Lower leg skin (tissue), 4 donors: Measurements from ENCODE around the gene SLC38A10. TPM values are rescaled to one million over a fixed set of nuclear protein-coding genes. Genes with fewer than 3 reads are reported as not detected.

Experiments
- DNase-seq, 2 donors: peaks; one replicate each; pipeline ENCODE4 v3.0.0-alpha.2; 2019; ENCODE audit warnings: low spot score in 2 of 2
- H3K4me3 ChIP-seq: fragments of 200-600 bp; sonication (generic); 2 replicates; pipeline ENCODE4 v1.5.1; 2017; ENCODE audit warnings: mild to moderate bottlenecking, low read depth; ENCODE audit not compliant: poor library complexity, severe bottlenecking
- CTCF ChIP-seq, 3 donors: fragments of 450-650 bp; IDR thresholded peaks; one replicate each; pipeline ENCODE4 v1.5.1; 2016; ENCODE audit warnings: antibody characterized with exemption in 3 of 3, mild to moderate bottlenecking in 3 of 3, moderate library complexity in 2 of 3
- POLR2A ChIP-seq, 2 donors: fragments of 450-650 bp; IDR thresholded peaks; one replicate each; pipeline ENCODE4 v1.6.1; 2016 to 2017; ENCODE audit warnings: antibody characterized with exemption in 2 of 2, mild to moderate bottlenecking in 1 of 2, moderate library complexity in 1 of 2
- WGBS, 2 donors: methylation state at CpG; one replicate each; pipeline ENCODE4 v1.1.5; 2018; 5-methylcytosine and 5-hydroxymethylcytosine counted together
- intact Hi-C: fragments of 100-400 bp; cut with DNase I; formaldehyde crosslinking; loops from one replicate; pipeline ENCODE4 v1.15.0; 2023; ENCODE audit warnings: low total_unique reads
- total RNA-seq, 4 donors: library from RNA; depleted of rRNA; stranded (reverse); fragments of >200 nt; gene quantifications; one replicate each; pipeline ENCODE4 v1.1.0, GENCODE V29; 2016

SLC38A10 gene
- total RNA-seq, 4 donors from 2014 or later: 47.5 to 100 (median 73.3) TPM

- H3K4me3 ChIP-seq: no peak overlapping the region
- DNase-seq: no peak
- TF ChIP-seq CTCF (IDR thresholded peaks at IDR 0.05) (no peak), POLR2A (IDR thresholded peaks at IDR 0.05) (no peak)
- intact Hi-C loops: loop anchor here (10.0 kb wide), 1 partner anchor 348 kb away; no protein-coding TSS in a partner anchor
- 82 to 85% methylated on average over 12 of the region's 12 CpGs for WGBS, 2 donors
These were observed 38.5 kb downstream of the SLC38A10 start for GRCh38 chr17:81256616-81257015.

- no peak overlapping the region for H3K4me3 ChIP-seq
- TF ChIP-seq POLR2A (IDR thresholded peaks at IDR 0.05): no peak
- TF ChIP-seq CTCF (IDR thresholded peaks at IDR 0.05): no peak
- intact Hi-C loops: loop anchor here (10.0 kb wide), 1 partner anchor 350 kb away; no protein-coding TSS in a partner anchor
- 11 to 18% methylated on average over 29 to 30 of the region's 35 CpGs for WGBS, 2 donors
- peak; percentile 68 to 94 for DNase-seq
These were observed 40.0 kb downstream of the SLC38A10 start for GRCh38 chr17:81254955-81255717.

GRCh38 chr17:81253358-81254131 is 41.6 kb downstream of the SLC38A10 start:
- H3K4me3 ChIP-seq: no peak overlapping the region
- peak in 1 of 3 donors; percentile 95 for TF ChIP-seq CTCF (IDR thresholded peaks at IDR 0.05)
- TF ChIP-seq POLR2A (IDR thresholded peaks at IDR 0.05): no peak
- no peak for DNase-seq
- intact Hi-C loops: loop anchor here (2.0 to 10.0 kb wide), 2 partner anchors 231 to 351 kb away; no protein-coding TSS in a partner anchor
- WGBS, 2 donors: 59 to 62% methylated on average over 19 of the region's 19 CpGs

GRCh38 chr17:81252987-81253329 is 42.1 kb downstream of the SLC38A10 start:
- H3K4me3 ChIP-seq: no peak overlapping the region
- no peak for DNase-seq
- TF ChIP-seq CTCF (IDR thresholded peaks at IDR 0.05) (no peak), POLR2A (IDR thresholded peaks at IDR 0.05) (no peak)
- intact Hi-C loops: loop anchor here (2.0 to 10.0 kb wide), 2 partner anchors 232 to 352 kb away; no protein-coding TSS in a partner anchor
- 60 to 69% methylated on average over 15 of the region's 15 CpGs for WGBS, 2 donors

- no peak for TF ChIP-seq POLR2A (IDR thresholded peaks at IDR 0.05)
- TF ChIP-seq CTCF (IDR thresholded peaks at IDR 0.05): no peak
- intact Hi-C loops: loop anchor here (2.0 to 10.0 kb wide), 2 partner anchors 232 to 352 kb away; no protein-coding TSS in a partner anchor
- no peak for DNase-seq
- H3K4me3 ChIP-seq: no peak overlapping the region
- WGBS, 2 donors: 72 to 80% methylated on average over 15 of the region's 15 CpGs
These were observed 42.7 kb downstream of the SLC38A10 start for GRCh38 chr17:81252326-81252986.
